Measurements from ENCODE around the gene RGS6.

RGS6 gene

GRCh38 chr14:72613231-72613974, 681.2 kb downstream of the RGS6 start:
- DNase-seq, result no peak

GRCh38 chr14:72613975-72614319, 681.7 kb downstream of the RGS6 start:
- DNase-seq, result no peak

DNA sequence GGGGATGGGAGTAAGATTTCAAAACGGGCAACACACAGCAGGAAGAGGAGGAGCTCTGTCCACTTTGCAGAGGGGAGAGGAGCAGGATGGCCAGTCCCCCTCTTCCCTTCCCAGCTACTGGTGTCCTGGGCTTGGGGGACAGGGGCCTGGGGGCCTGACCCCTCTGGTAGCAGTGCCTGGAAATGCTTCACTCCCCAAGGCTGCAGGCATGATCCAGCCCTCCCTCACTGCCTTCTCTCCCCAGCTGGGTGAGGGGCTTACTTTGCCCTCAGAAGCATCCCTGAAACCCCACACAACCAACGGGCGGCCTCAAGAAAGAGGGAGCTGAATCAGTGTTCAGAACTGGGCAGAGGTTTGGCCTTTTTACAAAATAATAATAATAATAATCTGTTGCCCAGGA, 682.1 kb downstream of the RGS6 start:
- no peak for DNase-seq

DNA sequence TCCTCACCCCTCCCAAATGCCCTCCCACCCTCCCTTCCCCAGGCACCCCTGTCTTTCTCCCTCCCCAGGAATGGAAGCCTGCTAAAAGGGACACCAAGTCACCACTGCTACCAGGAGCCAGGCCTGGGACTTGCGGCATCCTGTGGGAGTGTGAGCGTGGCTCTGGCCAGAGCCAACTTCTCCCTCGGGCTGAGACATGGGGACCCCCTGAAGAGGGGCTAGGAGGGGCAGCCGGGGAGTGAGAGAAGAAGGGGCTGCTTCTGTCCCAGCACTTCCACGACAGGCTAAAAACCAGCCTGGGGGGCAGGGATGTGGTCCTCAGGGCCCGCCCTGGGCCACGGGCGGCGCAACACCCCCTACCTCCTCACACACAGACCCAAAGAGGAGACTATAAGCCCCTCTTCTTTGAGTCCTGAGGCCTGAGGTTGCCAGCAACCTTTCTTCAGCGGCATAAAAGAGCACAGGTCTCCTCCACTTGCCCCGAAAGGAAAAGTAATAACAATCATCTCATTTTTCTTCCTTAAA, 682.7 kb downstream of the RGS6 start:
- DNase-seq, result no peak

- DNase-seq, result peak; percentile 60
Observed at GRCh38 chr14:72615451-72616121, 683.4 kb downstream of the RGS6 start.
